OCI-LY7 (cell line): ENCODE data around the gene USP44.

ENCODE experiments used
- EZH2phosphoT487 ChIP-seq: fragments of 200-600 bp; sonication (generic); IDR thresholded peaks from 2 replicates; pipeline ENCODE4 v1.6.1; 2018; ENCODE audit warnings: low read depth, borderline replicate concordance, mild to moderate bottlenecking, mixed run types, antibody characterized with exemption, low read length, moderate library complexity, mixed read lengths
- TF ChIP-seq, protein P1 (sequence below): fragments of 200-600 bp; sonication (generic); conservative IDR thresholded peaks from 2 replicates; pipeline ENCODE4 v1.5.1; 2014; ENCODE audit warnings: mild to moderate bottlenecking, antibody characterized with exemption, low read length, moderate library complexity, mixed read lengths

DNA sequence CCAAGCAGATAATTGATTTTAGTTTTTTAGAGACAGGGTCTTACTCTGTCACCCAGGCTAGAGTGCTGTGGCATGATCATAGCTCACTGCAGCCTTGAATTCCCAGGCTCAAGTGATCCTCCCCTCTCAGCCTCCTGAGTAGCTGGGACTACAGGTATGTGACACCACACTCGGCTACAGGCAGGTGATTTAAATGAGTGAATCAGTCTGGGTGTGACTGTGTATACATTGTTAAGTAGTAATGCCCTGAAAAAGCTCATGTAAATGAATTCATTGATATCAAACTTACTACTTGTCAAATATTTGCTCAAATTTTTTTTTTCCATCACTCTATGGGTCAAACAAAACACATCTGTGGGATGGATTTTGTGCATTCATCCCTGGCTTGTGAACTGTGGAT is 6.3 kb upstream of the USP44 start:
- TF ChIP-seq, protein P1, sequence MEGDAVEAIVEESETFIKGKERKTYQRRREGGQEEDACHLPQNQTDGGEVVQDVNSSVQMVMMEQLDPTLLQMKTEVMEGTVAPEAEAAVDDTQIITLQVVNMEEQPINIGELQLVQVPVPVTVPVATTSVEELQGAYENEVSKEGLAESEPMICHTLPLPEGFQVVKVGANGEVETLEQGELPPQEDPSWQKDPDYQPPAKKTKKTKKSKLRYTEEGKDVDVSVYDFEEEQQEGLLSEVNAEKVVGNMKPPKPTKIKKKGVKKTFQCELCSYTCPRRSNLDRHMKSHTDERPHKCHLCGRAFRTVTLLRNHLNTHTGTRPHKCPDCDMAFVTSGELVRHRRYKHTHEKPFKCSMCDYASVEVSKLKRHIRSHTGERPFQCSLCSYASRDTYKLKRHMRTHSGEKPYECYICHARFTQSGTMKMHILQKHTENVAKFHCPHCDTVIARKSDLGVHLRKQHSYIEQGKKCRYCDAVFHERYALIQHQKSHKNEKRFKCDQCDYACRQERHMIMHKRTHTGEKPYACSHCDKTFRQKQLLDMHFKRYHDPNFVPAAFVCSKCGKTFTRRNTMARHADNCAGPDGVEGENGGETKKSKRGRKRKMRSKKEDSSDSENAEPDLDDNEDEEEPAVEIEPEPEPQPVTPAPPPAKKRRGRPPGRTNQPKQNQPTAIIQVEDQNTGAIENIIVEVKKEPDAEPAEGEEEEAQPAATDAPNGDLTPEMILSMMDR, result no peak
- TF ChIP-seq EZH2phosphoT487, result no peak
